GM12874 (cell line): ENCODE measurements around the gene ZC2HC1B.

Experiments
- CTCF ChIP-seq: IDR thresholded peaks from 2 replicates; pipeline ENCODE4 v1.5.1; 2011; ENCODE audit warnings: low read depth, mild to moderate bottlenecking, control low read depth, low read length, moderate library complexity; ENCODE audit not compliant: insufficient read depth

Gene ZC2HC1B

GRCh38 chr6:143845033-143845432, 19.2 kb upstream of the ZC2HC1B start:
- TF ChIP-seq CTCF: no peak

GRCh38 chr6:143857651-143858050, 6.6 kb upstream of the ZC2HC1B start:
- no peak for TF ChIP-seq CTCF

- no peak for TF ChIP-seq CTCF
These were observed 4.2 kb upstream of the ZC2HC1B start for GRCh38 chr6:143859891-143860660.

- TF ChIP-seq CTCF: no peak
These were observed 503 bp upstream of the ZC2HC1B start for GRCh38 chr6:143863771-143864170.

- TF ChIP-seq CTCF: no peak
These were observed 3.0 kb downstream of the ZC2HC1B start for GRCh38 chr6:143867236-143867635.

GRCh38 chr6:143872201-143872600, 7.9 kb downstream of the ZC2HC1B start:
- no peak for TF ChIP-seq CTCF

- TF ChIP-seq CTCF: no peak
These were observed 13.5 kb downstream of the ZC2HC1B start for GRCh38 chr6:143877584-143878271.
